Dedifferentiated amniotic fluid mesenchymal stem cell (primary cell): Measurements from ENCODE around the gene PRG3.
"Not testable (repeated sequence)": the region's sequence is repeated elsewhere in the genome, so short reads cannot be mapped to it uniquely, and the experiment has no call there.

ENCODE experiments used
- DNase-seq: peaks from one replicate; pipeline ENCODE4 v3.0.0-alpha.2; 2016; ENCODE audit errors: extremely low spot score

Gene PRG3

DNA sequence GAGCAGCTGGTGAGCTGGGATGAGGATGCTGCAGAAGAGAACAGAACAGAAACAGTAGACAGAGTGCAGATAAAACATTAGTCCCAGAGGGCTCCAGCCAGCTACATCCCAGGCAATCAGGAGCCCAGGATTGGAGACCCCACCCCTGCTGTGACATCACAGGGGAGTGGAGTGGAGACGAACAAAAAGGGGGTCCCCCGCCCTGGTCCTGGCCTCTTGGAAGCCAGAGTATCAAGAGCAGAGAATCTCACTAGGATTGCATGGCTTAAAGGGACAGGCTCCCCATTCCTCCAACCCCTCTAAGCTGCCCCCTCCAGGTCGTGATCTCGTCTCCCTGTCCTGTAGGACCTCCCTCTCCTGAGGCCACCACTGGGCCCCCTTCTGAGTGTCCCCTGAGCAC is 42.8 kb downstream of the PRG3 start, which contains the start of gene P2RX3:
Gene P2RX3 (plus strand): TSS at position 211 of the 400 bp plus-strand sequence. CDS start 199 bp downstream, outside the sequence.
- no peak for DNase-seq

DNA sequence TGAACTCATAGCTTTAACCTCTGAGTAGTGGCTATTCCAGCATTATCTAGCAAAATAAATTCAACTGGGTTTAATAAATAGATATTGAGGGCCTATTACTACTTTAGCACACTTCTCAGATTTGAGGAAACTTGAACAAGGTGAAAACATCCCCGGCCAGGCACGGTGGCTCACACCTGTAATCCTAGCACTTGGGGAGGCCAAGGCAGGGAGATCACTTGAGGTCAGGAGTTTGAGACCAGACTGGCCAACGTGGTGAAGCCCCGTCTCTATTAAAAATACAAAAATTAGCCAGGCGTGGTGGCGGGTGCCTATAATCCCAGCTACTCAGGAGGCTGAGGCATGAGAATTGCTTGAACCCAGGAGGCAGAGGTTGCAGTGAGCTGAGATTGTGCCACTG is 44.1 kb downstream of the PRG3 start:
- not testable (repeated sequence) for DNase-seq

GRCh38 chr11:57336111-57336666 is 44.8 kb downstream of the PRG3 start:
- no peak for DNase-seq

- peak; percentile 85 for DNase-seq
Measured at GRCh38 chr11:57335343-57336110, 45.4 kb downstream of the PRG3 start, which contains the start of gene SSRP1. SSRP1 (minus strand) TSS chr11:57335892; CDS start chr11:57335121, 771 bp downstream.

- no peak for DNase-seq
Measured at GRCh38 chr11:57335023-57335342, 46.0 kb downstream of the PRG3 start.

DNA sequence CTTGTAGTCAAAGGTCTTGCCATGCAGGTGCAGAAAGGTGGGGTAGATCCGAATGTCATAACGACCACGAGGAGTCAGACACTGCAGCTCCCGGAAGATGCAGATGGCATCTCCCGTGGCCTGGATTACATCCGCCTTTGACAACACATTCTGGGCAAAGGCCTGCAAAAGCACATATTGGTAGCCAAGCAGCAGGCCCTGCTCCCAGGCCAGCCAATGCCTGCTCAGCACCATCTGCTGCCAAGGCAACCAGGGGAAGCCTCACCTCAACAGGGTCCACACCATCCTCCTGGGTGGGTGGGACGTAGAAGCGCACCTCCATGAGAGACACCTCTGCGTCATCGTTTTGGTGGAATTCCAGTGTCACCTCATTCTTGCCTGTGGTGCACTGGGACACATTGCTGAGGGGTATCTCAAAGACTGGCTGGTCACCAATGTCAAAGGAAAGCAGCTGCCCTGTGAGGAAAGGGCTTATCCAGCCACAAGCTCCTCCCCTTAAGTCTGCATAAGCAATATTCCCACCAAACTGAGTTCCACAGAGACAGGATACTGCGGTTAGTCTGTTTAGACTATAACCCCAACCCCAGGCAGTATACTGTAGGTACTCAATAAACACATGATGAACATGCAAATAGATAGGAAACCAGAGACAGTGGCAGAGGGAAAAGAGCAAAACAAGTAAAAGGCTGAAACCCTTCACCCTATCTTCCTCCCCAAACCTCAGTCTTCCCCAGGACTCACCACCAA is 48.1 kb downstream of the PRG3 start:
- DNase-seq: no peak

GRCh38 chr11:57331720-57332119 is 49.2 kb downstream of the PRG3 start:
- no peak for DNase-seq

DNA sequence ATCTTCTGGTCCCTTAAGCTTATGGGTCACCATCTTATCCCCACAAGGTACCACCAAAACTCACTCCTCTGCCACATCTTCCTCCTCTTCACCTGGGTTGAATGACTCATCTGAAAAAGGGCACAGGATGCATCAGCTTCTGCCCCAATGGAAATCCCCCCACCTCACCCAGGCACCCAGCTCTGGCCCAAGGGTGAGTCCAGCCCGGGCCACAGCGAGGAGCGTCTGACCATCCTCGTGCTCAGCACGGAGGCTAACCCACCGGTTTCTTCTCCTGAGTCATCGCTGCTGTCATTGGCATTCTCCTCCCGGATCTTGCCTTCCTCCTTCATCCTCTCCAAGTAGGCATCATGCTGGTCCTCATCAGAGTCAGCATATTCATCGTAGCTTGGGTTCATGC is 50.9 kb downstream of the PRG3 start:
- no peak for DNase-seq

- DNase-seq: no peak
Measured at GRCh38 chr11:57327721-57328120, 53.2 kb downstream of the PRG3 start.
